Measurements from ENCODE around the gene SV2C.

DNA sequence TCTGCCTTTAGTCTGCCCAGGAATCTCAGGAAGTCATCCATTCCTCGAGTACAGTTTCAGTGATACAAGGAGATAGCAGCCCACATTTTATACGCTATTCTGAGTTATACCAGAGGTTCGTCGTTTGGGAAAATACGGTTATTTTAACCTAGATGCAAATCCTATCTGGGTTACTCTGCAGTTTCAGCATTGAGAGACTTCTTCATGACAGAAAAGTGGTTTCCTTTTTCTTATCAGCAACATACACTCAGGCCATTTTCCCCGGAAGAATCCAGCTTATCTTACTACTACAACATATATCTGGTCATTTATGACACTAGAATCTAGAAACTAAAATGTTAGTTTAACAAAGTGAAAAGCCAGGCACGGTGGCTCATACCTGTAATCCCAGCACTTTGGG is 236.5 kb downstream of the SV2C start:
- TF ChIP-seq CREB1 (IDR thresholded peaks at IDR 0.05; ENCODE audit: low read depth), result no peak
- TF ChIP-seq, protein P1, sequence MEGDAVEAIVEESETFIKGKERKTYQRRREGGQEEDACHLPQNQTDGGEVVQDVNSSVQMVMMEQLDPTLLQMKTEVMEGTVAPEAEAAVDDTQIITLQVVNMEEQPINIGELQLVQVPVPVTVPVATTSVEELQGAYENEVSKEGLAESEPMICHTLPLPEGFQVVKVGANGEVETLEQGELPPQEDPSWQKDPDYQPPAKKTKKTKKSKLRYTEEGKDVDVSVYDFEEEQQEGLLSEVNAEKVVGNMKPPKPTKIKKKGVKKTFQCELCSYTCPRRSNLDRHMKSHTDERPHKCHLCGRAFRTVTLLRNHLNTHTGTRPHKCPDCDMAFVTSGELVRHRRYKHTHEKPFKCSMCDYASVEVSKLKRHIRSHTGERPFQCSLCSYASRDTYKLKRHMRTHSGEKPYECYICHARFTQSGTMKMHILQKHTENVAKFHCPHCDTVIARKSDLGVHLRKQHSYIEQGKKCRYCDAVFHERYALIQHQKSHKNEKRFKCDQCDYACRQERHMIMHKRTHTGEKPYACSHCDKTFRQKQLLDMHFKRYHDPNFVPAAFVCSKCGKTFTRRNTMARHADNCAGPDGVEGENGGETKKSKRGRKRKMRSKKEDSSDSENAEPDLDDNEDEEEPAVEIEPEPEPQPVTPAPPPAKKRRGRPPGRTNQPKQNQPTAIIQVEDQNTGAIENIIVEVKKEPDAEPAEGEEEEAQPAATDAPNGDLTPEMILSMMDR (IDR thresholded peaks at IDR 0.05 in 2 of 3, conservative IDR thresholded peaks at IDR 0.05 in 1 of 3; ENCODE audit: control insufficient read depth in 2 of 3, extremely low read depth in 1 of 3, insufficient read depth in 1 of 3, low read depth in 3 of 3, low read length in 3 of 3), result no peak
- no peak for TF ChIP-seq SIN3A (IDR thresholded peaks at IDR 0.05; ENCODE audit: low read depth, low read length)
- TF ChIP-seq LARP7 (IDR thresholded peaks at IDR 0.05), result no peak
- no peak for TF ChIP-seq RBBP5 (conservative IDR thresholded peaks at IDR 0.05)
- TF ChIP-seq, protein P2, sequence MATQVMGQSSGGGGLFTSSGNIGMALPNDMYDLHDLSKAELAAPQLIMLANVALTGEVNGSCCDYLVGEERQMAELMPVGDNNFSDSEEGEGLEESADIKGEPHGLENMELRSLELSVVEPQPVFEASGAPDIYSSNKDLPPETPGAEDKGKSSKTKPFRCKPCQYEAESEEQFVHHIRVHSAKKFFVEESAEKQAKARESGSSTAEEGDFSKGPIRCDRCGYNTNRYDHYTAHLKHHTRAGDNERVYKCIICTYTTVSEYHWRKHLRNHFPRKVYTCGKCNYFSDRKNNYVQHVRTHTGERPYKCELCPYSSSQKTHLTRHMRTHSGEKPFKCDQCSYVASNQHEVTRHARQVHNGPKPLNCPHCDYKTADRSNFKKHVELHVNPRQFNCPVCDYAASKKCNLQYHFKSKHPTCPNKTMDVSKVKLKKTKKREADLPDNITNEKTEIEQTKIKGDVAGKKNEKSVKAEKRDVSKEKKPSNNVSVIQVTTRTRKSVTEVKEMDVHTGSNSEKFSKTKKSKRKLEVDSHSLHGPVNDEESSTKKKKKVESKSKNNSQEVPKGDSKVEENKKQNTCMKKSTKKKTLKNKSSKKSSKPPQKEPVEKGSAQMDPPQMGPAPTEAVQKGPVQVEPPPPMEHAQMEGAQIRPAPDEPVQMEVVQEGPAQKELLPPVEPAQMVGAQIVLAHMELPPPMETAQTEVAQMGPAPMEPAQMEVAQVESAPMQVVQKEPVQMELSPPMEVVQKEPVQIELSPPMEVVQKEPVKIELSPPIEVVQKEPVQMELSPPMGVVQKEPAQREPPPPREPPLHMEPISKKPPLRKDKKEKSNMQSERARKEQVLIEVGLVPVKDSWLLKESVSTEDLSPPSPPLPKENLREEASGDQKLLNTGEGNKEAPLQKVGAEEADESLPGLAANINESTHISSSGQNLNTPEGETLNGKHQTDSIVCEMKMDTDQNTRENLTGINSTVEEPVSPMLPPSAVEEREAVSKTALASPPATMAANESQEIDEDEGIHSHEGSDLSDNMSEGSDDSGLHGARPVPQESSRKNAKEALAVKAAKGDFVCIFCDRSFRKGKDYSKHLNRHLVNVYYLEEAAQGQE (IDR thresholded peaks at IDR 0.05; ENCODE audit: low read depth, low read length), result no peak
- TF ChIP-seq EP300 (IDR thresholded peaks at IDR 0.05; ENCODE audit: borderline replicate concordance in 1 of 2, control insufficient read depth in 1 of 2, low read depth in 2 of 2, low read length in 2 of 2), result no peak
- TF ChIP-seq, protein P3, sequence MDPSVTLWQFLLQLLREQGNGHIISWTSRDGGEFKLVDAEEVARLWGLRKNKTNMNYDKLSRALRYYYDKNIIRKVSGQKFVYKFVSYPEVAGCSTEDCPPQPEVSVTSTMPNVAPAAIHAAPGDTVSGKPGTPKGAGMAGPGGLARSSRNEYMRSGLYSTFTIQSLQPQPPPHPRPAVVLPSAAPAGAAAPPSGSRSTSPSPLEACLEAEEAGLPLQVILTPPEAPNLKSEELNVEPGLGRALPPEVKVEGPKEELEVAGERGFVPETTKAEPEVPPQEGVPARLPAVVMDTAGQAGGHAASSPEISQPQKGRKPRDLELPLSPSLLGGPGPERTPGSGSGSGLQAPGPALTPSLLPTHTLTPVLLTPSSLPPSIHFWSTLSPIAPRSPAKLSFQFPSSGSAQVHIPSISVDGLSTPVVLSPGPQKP (IDR thresholded peaks at IDR 0.05; ENCODE audit: low read depth, low read length), result no peak
- no peak for TF ChIP-seq CBFB (IDR thresholded peaks at IDR 0.05; ENCODE audit: low read depth)
- no peak for TF ChIP-seq ZBTB40 (IDR thresholded peaks at IDR 0.05; ENCODE audit: borderline replicate concordance)
